Measurements from ENCODE around the gene EIF2S2.

Gene EIF2S2

DNA sequence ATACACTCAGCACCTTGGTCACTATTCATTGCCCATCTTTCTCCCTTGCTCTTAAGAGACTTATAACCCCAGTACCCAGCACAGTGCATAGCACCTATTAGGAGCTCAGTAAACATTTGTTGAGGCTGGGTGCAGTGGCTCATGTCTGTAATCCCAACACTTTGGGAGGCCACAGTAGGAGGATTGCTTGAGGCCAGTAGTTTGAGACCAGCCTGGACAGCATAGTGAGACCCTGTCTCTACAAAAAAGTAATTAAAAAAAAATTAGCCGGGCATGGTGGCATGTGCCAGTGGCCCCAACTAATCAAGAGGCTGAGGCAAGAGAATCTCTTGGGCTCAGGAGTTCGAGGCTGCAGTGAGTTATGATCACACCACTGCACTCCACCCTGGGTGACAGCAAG, 8.2 kb upstream of the EIF2S2 start:
- no peak for DNase-seq (ENCODE audit: low read depth in 3 of 3)

GRCh38 chr20:34115232-34115631, 3.2 kb upstream of the EIF2S2 start:
- no peak for DNase-seq (ENCODE audit: low read depth in 3 of 3)

DNA sequence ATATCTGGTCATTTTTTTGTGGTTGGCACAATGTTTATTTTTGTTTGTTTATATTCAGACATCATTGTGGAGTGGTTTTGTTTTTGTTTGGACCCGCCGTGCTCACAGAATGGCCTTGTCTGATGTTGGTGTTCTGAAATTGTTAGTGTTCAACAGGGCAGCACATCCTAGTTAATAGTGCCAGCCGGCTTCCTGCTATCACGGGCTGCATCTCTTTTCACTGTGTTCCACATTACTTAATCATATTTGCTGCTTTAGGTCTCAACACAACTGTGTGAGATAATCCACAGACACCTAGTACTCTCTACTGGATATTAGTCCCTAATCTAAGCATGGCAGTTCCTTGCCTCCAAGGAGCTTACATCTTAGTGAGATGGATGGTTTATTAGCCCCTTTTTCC, 2.8 kb upstream of the EIF2S2 start:
- DNase-seq (ENCODE audit: low read depth in 3 of 3): no peak

DNA sequence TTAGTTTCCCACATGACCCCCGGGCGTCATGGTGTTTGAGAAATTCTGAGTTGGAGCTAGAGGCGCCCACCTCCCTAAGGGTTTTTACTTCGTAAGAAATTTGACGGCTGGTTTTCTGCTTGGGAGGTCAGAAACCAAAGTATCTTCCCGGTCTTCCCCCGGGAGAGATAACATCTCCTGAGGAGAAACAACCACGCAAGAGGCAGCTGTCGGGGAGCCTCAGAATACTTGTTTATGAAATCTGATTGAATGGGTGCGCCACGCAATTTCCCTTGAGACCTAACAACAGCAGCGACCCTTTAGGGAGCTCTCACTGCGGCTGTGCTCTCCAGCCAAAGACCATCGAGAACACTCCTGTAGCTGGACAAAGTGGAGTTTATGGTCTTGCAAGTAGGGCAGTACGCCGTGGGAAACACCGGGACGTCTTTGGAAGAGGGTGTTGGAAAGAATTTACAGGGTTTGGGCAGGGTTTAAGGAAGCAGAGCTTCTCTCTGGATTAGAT, 608 bp upstream of the EIF2S2 start:
- no peak for DNase-seq (ENCODE audit: low read depth in 3 of 3)

DNA sequence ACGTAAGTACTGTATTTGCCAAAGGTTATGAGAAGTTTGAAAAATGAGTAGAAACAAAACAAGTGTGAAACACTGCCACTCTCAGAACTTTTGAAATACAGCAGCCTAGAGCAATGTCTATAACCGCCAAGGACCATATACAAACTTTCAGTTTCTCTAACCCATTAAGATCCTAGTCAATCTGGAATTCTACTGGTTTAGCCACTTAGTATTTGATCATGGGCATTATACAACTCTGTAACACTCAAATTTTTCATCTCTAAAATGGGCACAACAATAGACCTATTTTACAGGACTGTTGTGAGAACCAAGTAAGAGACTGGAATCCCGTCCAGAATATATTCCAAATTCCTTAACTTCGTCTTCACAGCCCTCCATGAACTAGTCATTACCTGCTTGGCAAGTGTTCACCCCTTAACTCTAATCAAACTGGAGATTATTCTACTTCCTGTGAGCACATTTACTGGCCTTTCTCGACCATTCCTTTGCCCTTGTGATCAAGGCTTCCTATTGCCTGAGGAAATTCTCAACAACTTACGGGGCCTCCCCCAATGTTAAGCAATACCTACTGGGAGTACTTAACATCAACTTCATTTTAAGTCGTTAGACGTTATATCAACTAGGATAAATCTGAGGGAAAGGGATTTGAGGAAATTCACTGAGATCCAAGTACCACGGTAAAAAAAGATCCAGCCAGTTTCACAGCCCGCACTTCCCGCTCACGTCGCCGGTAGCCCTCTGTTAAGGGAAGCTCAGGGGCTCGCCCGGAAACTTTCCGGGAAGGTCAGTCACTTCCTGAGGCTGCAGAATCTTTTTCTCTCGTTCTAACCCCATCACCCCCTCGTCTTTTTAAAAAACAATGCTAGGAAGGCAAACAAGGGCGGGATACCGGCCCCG, 1.1 kb downstream of the EIF2S2 start:
- no peak for DNase-seq (ENCODE audit: low read depth in 3 of 3)

GRCh38 chr20:34110025-34110744, 1.9 kb downstream of the EIF2S2 start:
- DNase-seq (ENCODE audit: low read depth in 3 of 3): no peak

DNA sequence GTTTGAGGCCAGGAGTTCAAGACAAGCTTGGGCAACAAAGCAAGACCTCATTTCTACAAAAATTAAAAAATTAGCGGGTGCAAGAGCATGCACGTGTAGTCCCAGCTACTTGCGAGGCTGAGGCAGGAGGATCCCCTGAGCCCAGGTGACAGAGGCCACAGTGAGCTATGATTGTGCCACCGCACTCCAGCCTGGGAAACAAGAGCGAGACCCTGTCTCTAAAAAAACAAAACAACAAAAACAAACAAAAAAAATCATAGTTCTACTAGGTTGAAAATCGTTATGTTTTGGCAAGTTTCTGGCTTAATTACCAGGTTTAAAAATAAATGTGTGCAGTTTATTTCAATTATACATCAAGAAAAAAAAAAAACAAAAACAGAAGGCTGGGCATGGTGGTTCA, 2.6 kb downstream of the EIF2S2 start:
- no peak for DNase-seq (ENCODE audit: low read depth in 3 of 3)

- no peak for DNase-seq (ENCODE audit: low read depth in 3 of 3)
Measured at GRCh38 chr20:34108616-34109174, 3.3 kb downstream of the EIF2S2 start.

DNA sequence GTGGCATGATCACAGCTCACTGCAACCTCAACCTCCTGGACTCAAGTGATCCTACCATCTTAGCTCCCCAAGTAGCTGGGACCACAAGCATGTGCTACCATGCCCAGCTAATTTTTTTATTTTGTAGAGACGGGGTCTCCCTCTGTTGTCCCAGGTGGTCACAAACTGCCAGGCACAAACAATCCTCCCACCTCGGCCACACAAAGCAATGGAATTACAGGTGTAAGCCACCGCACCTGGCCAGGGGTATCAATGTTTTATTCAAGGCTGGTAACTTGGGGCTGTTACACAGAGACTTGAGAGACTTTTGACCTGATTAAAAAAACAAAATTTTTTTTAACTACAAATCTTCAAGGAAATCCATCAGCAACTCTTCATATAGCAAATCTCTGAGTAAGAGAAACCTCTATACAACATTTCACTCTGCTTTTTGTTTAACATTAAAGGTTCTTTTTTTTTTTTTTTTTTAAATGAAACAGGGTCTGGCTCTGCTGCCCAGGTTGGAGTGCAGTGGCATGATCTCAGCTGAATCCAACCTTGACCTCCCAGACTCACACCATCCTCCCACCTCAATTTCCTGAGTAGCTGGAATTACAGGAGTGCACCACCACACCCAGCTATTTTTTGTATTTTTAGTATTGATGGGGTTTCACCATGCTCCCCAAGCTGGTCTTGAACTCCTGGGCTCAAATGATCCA, 5.9 kb downstream of the EIF2S2 start:
- no peak for DNase-seq (ENCODE audit: low read depth in 3 of 3)

DNA sequence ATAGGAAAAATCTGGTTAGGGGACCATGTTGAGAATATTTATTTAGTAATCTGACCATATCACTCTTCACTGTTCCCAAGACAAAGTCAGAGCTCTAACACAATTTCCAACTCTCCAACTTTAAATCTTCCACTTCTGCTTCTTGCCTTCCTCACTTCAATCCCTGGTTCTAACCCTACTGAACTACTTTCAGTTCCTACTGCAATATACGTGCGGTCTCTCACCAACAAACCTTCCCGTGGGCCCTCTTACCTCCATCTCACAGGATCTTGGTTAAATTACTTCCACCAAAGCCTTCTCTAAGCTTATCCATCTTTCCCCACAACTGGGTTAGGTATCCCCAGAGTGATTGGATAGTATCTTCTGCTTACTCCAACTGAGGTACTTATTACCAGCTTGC, 8.0 kb downstream of the EIF2S2 start:
- DNase-seq (ENCODE audit: low read depth in 3 of 3): no peak

GRCh38 chr20:34102342-34102741, 9.7 kb downstream of the EIF2S2 start:
- no peak for DNase-seq (ENCODE audit: low read depth in 3 of 3)

- DNase-seq (ENCODE audit: low read depth in 3 of 3): no peak
Measured at GRCh38 chr20:34100576-34100975, 11.5 kb downstream of the EIF2S2 start.

DNA sequence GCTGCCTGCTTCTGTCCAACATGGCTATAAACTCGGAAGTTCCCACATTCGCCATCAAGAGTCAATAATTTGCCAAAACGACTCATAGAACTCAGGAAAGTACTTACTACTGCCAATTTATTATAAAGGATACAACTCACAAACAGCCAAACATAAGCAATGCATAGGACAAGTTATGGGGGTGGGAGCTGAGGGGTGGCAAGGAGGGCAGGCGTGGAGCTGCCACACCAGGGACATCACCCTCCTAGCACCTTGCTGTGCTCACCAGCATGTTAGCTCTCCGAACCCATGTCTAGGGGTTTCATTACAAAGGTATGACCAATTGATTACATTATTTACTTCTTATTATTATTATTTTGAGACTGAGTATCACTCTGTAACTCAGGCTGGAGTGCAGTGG, 12.4 kb downstream of the EIF2S2 start:
- no peak for DNase-seq (ENCODE audit: low read depth in 3 of 3)

DNA sequence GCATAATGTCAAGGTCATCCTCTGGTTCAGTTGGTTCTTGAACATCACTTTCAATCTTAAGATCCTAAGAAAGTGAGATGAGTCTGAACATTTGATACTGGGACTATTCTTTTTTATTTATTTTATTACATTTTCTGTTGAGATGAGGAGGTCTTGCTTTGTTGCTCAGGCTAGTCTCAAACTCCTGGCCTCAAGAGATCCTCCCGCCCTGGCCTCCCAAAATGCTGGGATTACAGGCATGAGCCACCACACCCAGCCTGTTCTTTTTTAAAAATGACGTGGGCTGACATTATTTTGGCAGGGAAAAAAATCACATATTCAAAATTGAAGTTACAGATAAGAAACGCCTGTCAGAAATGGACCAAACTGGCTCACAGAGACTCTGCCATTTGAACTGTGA, 13.5 kb downstream of the EIF2S2 start:
- DNase-seq (ENCODE audit: low read depth in 3 of 3): no peak

- no peak for DNase-seq (ENCODE audit: low read depth in 3 of 3)
Measured at GRCh38 chr20:34096699-34097444, 15.2 kb downstream of the EIF2S2 start.

DNA sequence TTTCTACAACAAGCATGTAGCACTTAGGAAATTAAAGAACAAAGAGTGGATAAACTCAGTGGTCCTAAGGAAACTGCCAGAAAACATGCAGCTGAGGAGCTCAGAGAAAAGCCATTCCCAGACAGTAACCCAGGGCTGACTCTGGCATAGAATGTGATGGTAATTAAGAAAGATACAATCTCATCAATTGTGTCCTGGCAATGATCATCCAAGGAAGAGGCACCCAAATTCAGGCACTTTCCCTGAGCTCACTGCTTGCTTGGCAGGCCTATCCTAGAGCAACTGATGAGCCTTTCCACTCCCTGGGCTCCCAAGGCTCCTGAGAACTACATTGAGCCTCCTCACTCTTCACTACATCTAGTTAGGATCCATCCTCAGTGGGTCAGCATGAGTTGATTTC, 16.2 kb downstream of the EIF2S2 start:
- DNase-seq (ENCODE audit: low read depth in 3 of 3): no peak

DNA sequence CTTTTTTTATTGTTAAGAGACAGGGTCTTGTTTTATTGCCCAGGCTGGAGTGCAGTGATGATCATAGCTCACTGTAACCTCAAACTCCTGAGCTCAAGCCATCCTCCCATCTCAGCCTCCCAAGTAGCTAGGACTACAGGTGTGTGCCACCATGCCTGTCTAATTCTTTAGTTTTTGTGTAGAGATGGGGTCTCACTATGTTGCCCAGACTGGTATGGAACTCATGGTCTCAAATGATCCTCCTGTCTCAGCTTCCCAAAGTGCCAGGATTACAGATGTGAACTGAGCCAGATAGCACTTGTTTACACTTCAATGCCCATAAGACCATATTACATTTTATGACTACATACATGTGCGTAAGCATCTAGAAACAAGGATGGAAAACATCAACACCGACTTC, 18.1 kb downstream of the EIF2S2 start:
- no peak for DNase-seq (ENCODE audit: low read depth in 3 of 3)

DNA sequence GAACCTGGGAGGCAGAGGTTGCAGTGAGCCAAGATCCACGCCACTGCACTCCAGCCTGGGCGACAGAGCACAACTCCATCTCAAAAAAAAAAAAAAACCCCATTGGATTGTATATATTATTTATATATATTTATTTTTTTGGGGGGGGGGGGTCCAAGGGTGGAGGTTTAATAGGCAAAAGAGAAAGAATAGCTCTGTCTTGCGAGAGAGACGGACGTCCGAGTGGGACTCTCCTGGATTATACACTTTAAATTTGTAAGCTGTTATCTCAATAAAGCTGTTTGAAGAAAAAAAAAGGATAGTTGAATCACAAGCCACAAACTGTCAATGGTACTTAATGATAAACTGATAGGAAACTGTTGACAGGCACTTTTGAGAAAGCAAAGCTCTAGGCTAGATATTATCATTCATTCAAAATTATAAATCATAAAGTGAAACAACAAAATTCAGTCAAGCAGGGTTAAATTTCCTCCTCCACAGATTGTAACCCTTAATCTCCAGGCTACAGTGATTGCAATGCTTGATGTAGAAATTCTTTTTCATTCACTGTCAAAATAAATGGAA, 20.3 kb downstream of the EIF2S2 start:
- DNase-seq (ENCODE audit: low read depth in 3 of 3): no peak

DNA sequence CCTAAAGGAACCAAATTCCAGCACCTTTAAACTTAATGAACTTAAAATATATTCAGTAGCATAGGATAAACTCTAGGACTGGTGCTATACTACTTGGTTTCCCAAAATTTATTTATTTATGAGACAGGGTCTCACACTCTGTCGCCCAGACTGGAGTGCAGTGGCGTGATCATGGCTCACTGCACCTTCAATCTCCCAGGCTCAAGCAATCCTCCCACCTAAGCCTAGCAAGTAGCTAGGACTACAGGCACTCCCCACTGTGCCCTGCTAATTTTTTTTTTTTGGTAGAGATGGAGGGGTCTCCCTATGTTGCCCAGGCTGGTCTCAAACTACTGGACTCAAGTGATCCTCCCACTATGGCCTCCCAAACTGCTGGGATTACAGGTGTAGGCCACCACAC, 21.4 kb downstream of the EIF2S2 start:
- no peak for DNase-seq (ENCODE audit: low read depth in 3 of 3)

GRCh38 chr20:34089655-34090345, 22.2 kb downstream of the EIF2S2 start:
- DNase-seq (ENCODE audit: low read depth in 3 of 3): no peak

DNA sequence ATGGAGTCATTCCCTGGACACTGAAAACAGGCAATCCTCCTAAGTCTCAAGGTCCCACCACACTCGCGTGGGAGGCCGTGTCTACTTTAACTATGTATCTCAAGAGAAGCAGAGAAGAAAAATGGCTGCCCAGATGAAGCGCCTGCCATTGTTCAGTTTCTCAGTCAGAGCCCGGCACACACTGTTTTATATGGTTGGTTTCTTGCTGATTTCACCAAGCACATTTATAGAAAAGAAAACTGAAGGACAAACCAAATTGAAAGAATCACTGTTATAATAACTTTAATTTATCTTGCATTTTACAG, 22.9 kb downstream of the EIF2S2 start:
- DNase-seq (ENCODE audit: low read depth in 3 of 3): no peak

Data from stimulated activated CD4-positive, alpha-beta T cell treated with anti-CD3 and anti-CD28 coated beads, TNF-alpha, amount 100 ng/mL, for 48 hours (primary cell).